NCI-H1417 (cell line): ENCODE measurements around the gene SLC46A3.

Source experiments
- DNase-seq, 3 experiments: peaks; one replicate each; lab custom pipeline; 2025; lab: John Stamatoyannopoulos, UW

Gene SLC46A3

DNA sequence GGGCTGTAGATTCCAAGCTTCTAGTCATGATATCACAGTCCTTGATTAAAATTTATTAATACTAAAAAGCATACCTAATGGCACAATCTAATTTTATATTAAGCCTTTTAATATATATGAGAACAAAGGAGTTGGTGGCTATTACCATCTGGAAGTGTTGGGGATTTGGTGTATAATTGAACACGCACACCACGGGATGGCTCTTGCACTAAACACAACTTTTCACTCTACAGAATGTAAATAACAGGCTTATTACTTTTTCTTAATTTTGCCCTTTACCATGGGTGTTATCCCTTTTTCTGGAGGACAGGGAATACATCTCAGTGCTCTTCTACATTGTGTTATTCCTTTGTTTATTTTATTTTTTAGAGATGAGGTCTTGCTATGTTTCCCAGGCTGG is 38.2 kb downstream of the SLC46A3 start:
- DNase-seq = no peak

GRCh38 chr13:28679628-28680027 is 39.1 kb downstream of the SLC46A3 start:
- DNase-seq = no peak

- no peak for DNase-seq
Observed at GRCh38 chr13:28678809-28679208, 40.0 kb downstream of the SLC46A3 start.

- no peak for DNase-seq
Observed at GRCh38 chr13:28671126-28671792, 47.5 kb downstream of the SLC46A3 start.

- no peak for DNase-seq
Observed at GRCh38 chr13:28666897-28667488, 51.8 kb downstream of the SLC46A3 start.

GRCh38 chr13:28659621-28659970 is 59.2 kb downstream of the SLC46A3 start:
- no peak for DNase-seq

DNA sequence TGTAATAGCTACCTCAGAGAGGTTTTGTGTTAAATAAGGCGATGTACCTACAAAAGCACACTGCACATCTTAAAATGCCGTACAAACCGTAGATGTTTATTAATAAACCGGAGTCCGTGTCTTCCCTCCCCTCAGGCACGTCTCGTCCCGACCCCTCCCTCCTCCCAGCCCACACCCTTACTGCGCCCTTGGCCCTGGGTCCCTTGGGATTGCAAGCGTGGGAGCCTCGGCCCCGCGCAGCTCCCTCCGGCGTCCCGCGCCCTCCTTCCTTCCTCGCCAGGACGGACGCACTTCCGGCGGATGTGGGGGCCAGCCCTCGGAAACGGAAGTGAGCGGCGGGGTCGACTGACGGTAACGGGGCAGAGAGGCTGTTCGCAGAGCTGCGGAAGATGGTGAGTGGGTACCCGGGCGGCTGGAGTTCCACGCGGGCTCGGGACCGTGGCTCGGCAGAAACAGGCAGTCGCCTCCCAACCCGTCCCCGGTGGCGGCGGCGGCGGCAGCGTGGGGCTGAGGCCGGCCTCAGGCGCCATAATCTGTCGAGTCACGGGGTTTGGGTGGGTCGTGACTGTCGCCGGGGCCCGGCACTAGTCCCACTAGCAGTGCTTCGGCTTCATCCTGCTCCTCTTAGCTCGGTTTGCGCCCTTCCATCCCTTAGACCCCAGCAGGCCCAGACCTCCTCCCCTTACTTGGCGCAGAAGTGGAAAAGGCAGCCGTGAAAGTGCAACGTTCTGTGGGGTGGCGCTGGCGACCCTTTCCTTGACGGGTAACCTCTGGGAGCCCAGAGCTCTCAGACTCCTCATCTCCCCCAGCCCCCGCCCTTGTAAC is 59.8 kb downstream of the SLC46A3 start, which contains the start of gene POMP:
POMP (plus strand) TSS at position 335 of the 825 bp plus-strand sequence; CDS start at position 390, 55 bp downstream.
- peak; percentile 80 to 86 (median 83) for DNase-seq

DNA sequence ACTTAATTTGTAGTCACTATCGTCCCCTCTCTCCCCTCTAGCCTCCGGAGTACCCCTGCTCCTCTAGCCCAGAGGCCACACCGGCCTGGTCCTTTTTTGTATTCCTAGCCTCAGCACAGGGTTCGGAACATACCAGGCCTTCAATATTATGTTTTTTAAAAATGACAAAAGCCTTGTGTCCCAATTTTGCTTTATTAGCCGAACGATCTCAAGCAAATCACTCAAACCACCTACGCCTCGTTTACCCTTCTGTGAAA is 60.3 kb downstream of the SLC46A3 start:
- no peak for DNase-seq

DNA sequence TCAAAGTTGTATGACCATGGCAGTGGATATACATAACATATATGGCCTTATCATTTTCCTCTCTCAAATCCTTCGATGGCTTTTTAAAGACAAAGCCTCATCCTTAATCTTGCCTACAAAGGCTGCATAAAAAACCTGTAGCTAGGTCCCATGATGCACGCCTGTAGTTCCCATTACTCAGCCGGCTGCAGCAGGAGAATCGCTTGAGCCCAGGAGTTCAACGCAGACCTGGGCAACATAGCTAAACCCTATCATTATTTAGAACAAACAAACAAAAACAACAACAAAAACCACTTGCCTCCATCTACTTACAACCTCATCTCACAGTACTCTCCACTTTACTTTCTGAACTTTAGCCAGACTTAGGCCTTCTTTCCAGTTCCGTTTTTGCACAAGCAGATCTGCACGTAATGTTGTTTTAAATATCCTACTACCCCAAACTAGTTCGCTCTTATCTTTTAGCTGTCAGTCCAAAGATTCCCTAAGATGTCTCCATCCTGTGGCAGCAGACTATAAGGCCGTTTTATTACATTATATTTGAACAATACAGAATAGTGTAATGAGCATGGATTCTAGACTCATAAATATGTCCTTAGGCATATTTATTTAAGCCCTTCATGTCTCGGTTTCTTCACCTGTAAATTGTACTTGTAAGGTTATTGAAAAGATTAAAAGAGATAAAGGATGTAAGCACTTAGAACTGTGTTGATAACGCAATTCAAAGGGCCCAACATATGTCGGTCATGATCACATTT is 60.8 kb downstream of the SLC46A3 start:
- no peak for DNase-seq

DNA sequence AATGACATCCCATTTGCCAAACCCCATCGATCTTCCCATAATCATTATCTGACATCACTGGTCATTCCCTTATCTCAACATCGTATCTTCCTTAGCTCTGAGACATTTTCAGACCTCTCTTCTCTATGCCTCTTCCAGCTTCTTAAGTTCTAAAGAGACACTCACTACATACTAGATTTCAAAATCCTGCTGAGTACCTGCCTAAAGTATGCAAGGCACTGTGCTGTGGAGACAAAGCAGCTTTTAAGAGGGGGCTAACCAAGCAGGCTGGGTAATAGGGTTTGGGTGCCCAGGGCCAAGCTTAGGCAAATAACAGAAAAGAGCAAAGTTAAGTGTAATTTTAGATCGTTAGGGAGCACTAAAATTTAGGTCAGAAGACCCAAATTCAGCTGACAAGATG is 63.2 kb downstream of the SLC46A3 start:
- DNase-seq = no peak

DNA sequence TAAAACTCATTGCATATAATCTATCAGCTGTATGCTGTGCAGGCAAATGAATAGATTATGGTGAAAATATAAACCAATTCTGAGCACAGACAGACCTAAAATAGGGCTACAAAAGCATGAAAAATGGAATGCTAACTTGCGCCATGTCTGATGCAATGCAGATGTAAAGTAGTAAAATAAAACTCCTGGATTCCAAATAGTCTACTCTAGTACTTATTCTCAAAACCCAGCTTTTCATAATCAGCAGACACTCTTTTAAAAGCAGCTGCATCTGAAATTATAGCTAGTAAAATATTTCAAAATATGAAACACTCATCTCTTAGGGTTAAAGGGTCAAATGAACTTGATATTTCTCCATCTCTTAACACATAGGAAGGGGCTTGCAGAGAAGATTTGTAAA is 64.5 kb downstream of the SLC46A3 start:
- no peak for DNase-seq

DNA sequence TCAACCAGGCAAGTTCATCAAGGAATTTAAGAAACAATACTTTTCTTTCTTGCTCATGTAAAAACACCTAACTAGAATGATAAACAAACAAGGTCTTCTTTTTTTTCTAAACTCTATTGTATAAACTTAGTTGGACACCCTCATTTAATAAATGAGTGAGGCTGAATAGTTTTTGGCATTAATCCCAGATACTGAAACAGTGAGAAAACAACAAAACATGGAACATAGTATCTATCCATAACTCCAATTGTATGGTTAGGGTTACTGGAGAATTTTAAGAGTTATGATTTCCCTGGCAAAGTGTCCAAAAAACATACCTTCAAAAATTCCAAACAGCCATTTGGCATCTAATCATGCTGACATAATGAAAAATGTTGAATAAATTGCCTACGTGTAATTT is 65.7 kb downstream of the SLC46A3 start:
- no peak for DNase-seq

- DNase-seq = no peak
Observed at GRCh38 chr13:28651810-28652401, 66.9 kb downstream of the SLC46A3 start.

DNA sequence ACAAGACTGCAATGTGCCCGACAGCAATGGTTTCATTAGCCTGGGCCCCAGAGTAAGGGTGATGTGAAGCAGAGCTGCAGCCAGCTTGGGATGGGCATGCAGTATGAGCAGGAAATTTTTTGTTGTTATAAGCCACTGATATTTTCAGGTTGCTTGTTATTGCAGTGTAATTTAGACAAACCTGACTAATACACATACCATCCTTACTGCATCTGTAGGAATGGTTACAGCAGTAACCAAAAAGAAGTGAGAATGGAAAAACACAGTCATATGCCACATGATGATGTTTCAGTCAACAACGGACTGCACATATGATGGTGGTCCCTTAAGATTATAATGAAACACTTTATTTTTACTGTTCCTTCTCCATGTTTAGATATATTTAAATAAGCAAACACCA is 68.5 kb downstream of the SLC46A3 start:
- DNase-seq = no peak
